Ramos (cell line): Measurements from ENCODE around the gene CPNE8.

Source experiments
- in situ Hi-C: fragments of 300-500 bp; cut with MboI; formaldehyde crosslinking; loops from one replicate; pipeline ENCODE4 v1.14.3; 2022; ENCODE audit warnings: low sequenced_read_pairs; ENCODE audit not compliant: unreplicated experiment

Gene CPNE8

DNA sequence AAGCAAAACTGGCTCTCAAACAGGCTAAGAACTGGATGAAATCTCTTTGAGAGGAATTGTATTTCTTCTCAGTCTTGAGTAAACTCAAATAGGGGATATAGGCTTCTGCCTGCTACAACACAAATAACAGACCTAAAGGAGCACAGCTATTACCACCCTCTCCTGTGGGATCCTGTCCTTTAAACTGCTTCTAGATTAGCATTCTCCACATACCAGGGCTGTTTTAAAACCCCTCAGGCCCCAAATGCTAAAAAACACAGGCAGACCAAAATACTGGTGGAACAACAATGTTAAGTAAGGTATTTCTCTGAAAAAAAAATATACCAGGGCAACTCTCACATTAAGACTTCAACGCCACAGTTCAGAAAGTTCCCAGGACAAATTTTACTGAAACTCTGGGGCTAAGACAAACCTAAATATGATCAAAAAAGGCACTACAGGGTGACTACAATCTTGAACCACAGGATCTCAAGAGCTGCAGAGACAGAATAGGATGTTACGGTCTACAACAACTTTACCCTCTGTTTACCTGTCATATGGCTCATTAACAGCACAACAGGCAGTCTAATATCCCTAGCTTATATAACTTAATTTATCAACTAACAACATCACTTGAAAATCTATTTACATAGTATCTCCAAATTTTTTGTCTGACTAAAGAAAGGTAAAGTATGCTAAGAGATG lies 7.2 kb downstream of the CPNE8 start:
- in situ Hi-C loops: no loop called here

DNA sequence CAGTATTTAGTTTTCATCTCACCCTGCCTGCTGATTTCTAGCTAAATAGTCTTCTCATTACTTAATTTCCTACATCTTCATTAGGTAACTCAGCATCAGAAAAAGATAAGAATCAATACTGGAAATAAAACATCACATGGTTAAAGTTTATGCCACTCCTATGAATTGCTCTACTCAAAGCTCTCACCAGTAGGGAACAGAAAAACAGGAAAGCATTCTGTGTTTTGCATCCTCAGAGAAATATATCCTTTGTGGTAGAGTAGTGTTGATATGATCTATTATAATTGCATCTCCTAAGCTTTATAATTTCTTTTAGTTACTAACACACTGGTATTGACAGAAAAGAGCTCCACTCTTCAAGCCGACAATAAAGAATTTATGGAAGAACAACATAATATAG lies 9.9 kb downstream of the CPNE8 start:
- in situ Hi-C loops: no loop called here

DNA sequence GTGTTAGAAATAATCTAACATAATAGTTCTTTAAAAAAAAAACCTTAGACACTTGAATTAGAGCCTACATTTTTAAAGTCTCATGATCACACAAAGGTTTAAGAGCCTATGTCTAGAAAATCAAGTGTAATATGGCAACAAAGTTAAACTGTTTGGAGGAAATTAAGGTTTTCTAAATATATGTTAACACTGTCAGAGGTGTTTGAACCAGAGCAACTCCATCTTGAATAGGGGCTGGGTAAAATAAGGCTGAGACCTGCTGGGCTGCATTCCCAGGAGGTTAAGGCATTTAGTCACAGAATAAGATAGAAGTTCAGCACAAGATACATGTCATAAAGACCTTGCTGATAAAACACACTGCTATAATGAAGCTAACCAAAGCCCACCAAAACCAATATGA lies 12.4 kb downstream of the CPNE8 start:
- in situ Hi-C loops: no loop called here

DNA sequence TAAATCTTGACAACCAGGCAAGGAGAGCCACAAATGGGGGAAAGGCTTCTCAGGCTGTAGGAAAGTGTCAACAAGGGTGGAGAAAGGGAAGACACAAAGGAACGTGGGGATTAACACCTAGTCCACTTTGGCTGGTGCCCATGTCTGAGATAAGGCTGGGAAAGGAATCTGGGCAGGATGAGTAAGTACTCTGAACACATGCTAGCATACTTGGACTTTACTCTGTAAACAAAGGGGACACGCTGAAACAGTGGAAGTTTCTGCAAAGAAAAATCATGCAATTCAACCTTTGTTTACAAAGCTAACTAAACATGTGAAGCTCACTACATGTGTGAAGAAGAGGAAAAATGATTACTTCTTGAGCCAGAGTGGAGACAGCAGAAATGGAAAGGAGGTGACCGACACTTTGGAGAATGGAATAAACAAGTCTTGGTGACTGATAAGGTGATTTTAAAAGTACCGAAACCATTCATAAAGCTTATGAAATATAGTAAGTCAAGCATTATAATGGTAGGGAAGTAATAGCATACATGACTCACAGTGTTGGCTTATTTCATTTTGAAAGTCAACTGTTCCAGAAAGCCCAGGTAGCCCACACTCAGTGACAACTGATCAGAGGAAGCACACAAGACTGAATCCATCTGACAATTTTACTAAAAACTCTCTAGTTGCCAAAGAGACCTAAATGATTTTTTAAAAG lies 13.2 kb downstream of the CPNE8 start:
- in situ Hi-C loops: no loop called here

DNA sequence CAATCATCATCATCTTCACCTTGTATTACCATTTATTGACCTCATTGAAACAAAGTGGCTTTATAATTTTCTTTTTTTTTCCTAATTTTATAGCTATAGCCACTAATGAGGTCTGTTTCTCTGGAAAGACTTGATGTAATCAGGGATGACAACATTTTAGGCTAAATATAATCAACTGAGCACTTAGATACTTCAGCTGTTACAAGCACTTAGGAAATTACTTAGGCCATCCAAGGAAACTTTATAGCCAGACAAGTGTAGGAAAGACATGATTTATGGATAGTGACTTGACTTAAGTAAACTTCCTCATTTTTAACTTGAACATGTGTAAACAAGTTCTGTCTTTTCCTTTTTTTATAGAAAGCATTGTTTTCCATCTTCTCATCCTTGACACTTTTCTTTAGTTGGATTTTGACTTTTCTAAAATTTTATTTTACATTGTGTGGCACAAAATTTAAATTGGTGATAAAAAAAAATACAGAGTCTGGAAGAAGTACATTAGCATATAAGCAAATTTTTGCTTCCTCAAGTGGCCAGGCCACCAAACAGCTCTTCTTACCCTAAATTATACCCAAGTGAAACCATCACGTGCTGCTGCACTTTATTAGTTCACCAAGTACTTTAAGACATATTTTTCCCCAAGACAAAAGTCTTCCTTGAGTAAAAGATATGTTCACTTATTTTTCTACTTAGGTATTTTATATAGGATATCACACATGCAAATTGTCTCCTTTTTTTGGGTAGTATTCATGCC lies 15.1 kb downstream of the CPNE8 start:
- in situ Hi-C loops: no loop called here

DNA sequence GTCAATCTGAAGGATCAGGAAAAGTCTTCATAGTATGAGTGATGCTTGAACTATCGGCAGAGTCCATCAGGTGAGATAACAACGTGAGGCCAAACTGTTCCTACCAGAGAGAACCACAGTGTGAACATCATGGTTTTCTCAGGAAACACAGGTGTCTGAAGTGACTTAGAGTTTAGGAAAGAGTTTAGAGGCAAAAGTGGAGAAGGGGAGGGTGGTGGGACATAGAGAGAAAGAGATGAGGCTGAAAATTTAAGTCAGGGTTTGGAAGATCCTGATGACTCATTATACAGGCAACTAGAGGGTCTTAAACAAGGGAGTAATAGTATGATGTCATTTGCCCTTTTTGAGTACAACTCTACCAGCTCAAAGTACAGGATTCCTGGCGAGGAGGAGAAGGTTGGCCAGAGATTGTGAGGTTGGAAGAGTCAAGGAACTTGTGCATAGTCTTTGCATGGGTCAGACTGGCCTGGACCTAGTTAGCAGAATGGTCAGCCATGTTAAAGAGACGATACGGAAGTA lies 16.0 kb downstream of the CPNE8 start:
- in situ Hi-C loops: no loop called here

DNA sequence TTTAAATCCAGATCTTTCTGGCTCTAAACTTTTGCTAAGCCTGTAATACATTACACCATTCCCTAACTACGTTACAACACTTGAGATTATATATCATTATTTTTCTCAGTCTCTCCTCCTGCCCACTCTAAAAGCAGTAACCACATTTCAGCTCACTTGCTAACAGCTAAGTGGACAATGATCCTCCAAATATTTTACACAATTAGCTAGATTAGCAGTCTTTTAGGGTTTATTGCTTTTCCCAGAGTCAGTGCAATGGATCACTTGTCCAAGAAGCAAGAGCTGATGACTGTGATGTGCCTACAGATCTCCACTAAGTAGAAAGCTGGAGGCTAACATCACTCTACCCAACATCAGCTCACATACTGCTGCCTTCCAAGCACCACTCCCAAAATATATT lies 17.6 kb downstream of the CPNE8 start:
- in situ Hi-C loops: no loop called here

DNA sequence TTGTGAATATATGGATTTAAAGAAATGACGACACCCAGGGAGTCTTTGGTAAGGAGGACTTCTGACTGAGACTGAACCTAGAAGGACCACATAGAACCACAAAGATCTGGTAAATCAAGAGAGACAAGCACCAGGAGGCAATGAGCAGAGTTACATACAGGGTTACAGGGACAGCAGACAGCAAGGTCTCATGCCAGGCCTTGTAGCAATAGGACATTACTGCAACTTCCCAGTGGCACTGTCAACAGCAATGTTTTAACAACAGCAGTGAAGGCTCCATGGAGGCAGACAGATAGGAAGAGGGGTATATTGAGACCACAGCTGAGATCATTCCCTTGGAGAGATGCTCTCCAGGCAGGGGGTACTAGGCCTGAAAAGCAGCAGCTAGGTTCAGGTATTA lies 18.5 kb downstream of the CPNE8 start:
- in situ Hi-C loops: no loop called here

DNA sequence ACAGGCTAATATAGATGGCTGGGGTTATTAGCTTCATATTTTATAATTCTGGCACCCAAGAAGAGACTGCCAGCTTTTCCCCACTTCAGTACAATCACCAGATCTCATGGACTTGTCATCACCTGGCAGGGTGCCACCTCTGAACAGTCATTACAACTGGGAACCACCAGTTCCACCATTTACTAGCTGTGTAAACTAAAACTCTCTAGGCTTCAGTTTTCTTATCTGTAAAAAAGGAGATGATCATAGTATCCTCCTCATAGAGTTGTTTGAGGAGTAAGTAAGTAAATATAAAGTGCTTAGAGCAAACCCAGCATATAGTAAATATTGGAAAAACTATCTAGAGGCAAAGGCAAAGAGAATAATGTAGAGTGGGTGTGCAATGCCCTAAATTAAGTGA lies 19.3 kb downstream of the CPNE8 start:
- in situ Hi-C loops: no loop called here

DNA sequence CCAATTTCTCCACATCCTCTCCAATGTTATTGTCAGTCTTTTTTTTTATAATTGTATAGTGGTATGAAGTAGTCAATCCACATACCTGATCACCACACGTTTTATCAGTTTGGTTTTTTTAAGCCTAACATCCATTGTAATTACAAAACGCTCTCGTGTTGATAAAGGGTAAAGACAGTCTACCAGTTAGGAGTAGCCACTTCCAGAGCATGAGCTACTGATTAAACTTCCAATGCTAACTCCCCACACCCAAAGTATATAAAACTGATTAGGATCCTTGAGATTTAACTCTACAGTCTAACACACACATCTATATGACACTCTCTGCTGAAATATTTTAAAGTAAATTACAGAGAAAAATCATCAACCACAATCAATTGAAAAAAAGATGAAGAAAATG lies 20.7 kb downstream of the CPNE8 start:
- in situ Hi-C loops: no loop called here

DNA sequence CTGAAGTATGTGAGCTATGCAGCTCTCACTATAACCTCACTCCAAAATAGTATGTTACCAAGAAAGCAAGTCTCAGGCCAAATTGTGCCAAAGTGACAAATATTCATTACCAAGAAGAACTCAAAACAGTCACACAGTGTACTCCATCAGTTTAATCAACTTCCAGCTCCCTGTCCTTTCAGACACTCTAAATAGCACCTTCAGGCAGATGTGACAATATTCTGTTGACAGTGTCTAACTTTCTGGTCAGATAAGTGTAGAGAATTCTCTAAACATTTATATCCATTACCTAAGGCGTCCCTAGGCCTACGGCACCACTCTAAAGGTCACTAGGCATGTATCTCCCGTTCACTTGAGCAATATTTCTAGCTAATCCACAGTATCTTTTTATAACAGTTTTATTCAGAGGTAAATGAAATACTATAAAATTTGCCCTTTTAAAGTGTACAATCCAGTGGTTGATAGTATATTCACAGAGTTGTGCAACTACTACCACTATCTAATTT lies 21.7 kb downstream of the CPNE8 start:
- in situ Hi-C loops: no loop called here

DNA sequence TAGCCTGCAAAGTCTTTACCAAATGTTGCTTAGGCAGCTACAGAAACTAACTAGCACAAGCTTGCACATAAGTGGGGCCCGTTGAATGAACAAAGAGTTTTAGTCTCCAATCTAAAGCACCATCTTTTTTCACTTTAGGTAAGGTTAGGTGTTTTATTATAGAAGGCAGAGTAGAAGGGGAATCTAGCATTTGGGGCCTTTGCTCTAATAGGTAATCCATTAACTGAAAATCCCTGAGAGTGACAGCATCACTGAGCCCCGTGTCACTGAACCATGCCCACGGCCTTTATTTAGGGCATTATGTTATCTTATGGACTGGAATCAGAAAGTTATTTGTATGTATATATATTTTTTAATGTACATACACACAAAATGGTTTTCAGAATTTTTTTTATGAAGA lies 25.1 kb downstream of the CPNE8 start:
- in situ Hi-C loops: no loop called here

DNA sequence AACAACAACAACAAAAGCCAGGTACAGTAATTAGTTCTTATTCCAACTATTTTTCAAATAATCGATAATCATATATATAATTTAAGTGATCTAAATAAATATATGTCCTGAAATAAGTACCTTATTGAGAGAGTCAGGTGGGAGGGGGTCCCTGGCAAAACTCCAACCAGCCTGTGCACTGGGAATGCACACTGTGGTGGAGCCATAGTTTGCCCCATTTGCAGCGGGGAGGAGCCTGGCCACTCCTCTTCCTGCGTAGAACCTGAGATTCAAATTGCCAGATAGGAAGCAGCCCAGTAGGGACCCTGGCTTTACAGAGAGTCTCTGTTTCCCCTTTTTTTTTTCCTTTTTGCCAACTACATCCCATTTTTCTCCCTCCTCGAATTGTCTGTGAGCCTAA lies 26.4 kb downstream of the CPNE8 start:
- in situ Hi-C loops: no loop called here

DNA sequence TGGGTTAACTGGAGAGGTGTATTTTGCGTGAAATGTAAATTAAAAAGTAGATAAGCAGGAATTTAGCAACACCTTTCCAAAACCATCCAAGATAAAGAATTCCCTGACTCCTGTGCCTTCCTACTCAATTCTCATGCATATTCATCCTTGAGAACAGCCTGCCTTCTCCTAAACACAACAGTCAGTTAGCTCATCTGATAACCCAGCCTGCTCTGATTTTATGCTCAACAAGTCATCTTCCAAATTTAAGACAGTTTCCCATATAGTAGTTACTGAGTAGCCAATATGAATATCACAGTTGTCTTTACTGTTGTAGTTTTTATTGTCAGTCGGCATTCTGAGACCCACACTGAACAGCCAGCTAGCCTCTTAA lies 27.1 kb downstream of the CPNE8 start:
- in situ Hi-C loops: no loop called here

DNA sequence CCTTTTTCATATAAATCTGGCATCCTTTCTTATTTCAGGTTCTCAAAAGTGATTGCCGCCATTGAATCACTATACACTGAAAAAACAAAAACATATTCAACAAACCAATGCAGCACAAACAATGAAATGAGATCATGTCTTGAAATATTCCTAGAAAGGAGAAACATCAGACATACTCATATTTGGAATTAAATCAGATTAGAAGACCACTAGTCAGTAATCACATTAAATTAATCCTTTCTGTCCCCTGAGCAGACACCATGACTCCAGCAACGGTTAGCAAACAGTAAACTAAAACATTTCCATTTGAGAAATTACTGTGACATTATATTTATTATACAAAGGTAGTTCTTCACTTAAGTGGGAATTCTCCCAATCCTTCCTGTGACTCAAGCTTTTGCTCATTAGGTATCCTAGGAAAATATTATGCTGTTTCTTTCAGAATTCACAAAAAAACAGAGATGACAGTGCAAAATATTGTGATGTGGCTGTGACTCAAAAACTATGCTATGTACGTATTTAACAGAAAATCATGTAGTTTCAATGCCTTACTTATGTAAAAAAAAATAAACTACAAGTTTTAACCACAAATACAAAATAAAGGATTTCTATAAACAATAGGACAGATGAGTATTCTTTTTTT lies 29.7 kb downstream of the CPNE8 start:
- in situ Hi-C loops: no loop called here

DNA sequence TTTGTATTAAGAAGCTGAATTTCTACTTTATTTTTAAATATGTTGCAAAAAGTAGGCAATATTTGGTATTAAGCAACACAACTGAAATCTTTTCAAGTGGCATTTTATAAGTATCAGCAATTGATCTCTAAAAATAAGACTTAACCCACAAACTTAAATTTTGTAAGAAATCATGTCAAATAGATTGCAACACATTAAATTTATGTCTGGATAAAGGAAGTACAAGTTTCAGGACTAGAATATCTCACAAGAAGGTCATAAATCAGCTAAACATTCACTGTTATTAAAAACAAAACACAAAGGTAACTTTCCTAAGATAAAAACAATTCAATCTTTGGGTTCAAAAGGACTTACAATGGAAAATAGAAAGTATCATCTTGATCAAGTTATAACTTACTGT lies 32.8 kb downstream of the CPNE8 start:
- in situ Hi-C loops: no loop called here

DNA sequence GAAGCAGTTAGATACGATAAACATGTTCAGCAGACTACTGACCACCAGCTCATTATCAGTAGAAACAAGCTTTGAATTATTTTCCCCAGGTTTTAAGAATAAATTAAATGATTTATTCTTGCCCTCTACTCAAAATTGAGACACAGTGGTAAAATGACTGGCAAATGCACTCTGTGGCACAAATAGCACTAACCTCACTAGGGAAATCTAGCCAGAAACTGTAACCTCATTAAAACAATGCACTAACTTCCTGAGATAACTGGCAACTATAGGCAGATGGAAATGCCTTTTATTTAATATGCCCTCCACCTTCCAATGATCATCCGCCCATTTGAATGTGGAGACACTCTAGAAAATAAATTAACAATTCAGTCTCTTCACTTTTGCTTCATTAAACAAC lies 33.2 kb downstream of the CPNE8 start:
- in situ Hi-C loops: no loop called here

DNA sequence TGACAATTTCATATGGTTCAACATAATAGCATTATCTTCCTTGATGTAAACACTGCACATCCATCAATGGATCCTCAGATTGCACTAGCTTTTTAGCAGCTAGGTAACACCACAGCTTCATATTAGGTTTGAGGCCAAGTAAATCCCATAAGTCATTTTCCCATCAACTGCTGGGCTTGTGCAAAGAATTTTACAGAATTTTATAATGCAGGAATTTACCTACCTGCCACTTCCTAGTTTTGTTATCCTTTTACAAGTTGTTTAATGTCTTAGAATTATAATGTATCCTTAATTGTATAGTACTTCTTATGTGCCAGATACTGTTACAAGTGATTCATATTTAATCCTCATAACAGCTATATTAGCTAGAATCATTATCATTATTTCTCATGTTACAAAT lies 36.4 kb downstream of the CPNE8 start:
- in situ Hi-C loops: no loop called here

DNA sequence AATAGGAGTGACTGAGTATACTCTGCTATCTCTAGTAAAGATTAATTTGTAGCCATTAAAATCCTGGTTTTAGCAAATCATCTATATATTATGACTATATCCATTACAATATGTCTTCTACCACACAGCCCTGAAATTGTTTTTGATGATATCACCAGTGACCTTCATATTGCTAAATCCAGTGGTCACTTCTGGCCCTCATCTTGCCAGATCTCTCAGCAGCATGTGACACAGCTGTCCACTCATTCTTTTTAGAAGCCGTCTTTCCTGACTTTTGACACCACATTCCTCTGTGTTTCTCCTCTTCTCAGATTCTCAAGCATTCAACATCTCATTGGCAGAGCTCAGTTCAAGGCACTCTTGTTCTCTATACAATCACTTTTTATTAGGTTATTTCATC lies 54.9 kb downstream of the CPNE8 start:
- in situ Hi-C loops: no loop called here

DNA sequence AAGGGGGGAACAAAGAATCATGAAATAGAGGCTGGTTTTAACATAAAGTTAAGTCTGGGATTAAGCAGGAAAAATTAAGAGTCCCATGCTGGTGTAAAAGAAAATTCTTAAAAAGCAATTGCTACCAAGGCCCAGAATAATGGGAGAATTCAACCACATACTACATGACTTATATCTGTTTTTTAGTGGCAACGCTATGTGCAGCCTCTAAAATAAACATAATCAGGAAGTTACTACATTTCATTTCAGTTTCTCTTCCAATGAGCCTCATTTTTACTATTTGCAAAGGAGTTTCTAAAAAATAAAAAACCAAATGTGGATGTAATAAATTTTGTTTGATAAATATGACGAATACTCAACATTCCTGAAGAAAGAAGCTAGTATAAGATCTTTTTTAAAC lies 58.1 kb downstream of the CPNE8 start:
- in situ Hi-C loops: no loop called here

DNA sequence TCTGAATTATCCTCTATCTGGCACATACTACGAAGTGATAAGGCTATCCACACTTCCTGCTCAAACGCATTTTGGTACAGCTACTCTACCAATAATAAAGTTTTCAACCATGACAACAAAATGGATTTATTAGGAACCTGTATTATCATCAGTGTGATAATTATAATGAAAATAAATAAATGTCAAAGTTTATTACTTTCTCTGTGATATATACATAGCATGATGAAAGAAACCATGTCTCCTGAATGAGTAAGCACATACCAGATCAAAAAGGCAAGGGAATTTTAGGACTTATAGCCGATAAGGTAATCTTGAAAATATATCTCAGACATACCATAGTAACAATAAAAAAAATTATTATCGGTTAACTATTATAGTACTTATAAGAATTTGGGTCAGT lies 61.1 kb downstream of the CPNE8 start:
- in situ Hi-C loops: no loop called here
